ENCODE results near the gene WNT3. TPM values are rescaled to one million over a fixed set of nuclear protein-coding genes. Genes with fewer than 3 reads are reported as not detected.

Gene WNT3
- total RNA-seq, 2 experiments from 2014 or later, result 4.9 to 5.1 TPM

GRCh38 chr17:46805771-46806170 is 12.7 kb downstream of the WNT3 start:
- ChIA-PET CTCF (ENCODE audit: unreplicated experiment) (no interaction called here), POLR2A (interaction anchor here (0.6 kb wide), 2 partner anchors 81 to 201 kb away, joined by 3 to 4 read pairs; no protein-coding TSS in a partner anchor)
- intact Hi-C loops (cut with micrococcal nuclease; ENCODE audit: unreplicated experiment), result no loop called here
- H3K4me2 ChIP-seq (ENCODE audit: low read length), result no peak overlapping the region
- no peak for DNase-seq (ENCODE audit: low spot score)
- BruUV-seq (replicated peaks), result no TSS peak
- TF ChIP-seq CTCF (conservative IDR thresholded peaks at IDR 0.05; ENCODE audit: low read length), result no peak
- TF ChIP-seq EZH2phosphoT487 (IDR thresholded peaks at IDR 0.05; ENCODE audit: borderline replicate concordance, low read depth, low read length), result no peak
- no peak overlapping the region for H3K27ac ChIP-seq (ENCODE audit: low read depth, low read length, poor library complexity, severe bottlenecking)
- H3K4me3 ChIP-seq (ENCODE audit: low read depth, low read length, poor library complexity, severe bottlenecking), result no peak overlapping the region
- no peaks in the 10 kb centered on the region for H3K36me3 ChIP-seq (ENCODE audit: insufficient read depth, low read length)
- no peaks in the 10 kb centered on the region for H3K9me3 ChIP-seq (ENCODE audit: low read length)
- H2AFZ ChIP-seq (ENCODE audit: low read length), result no peak overlapping the region
- no peaks in the 10 kb centered on the region for H4K20me1 ChIP-seq (ENCODE audit: insufficient read depth, low read length)
- H3K79me2 ChIP-seq (ENCODE audit: insufficient read depth, low read depth, low read length), result no peaks in the 10 kb centered on the region
- no peaks in the 10 kb centered on the region for H3K9me2 ChIP-seq (ENCODE audit: insufficient read depth, low read length)
- H3K4me1 ChIP-seq (ENCODE audit: insufficient read depth, low read length, poor library complexity, severe bottlenecking), result no peaks in the 10 kb centered on the region

GRCh38 chr17:46803544-46803943 is 14.9 kb downstream of the WNT3 start:
- TF ChIP-seq CTCF (conservative IDR thresholded peaks at IDR 0.05; ENCODE audit: low read length) (no peak), EZH2phosphoT487 (IDR thresholded peaks at IDR 0.05; ENCODE audit: borderline replicate concordance, low read depth, low read length) (no peak)
- Histone ChIP-seq H3K4me3 (ENCODE audit: low read depth, low read length, poor library complexity, severe bottlenecking) (no peak overlapping the region), H2AFZ (ENCODE audit: low read length) (no peak overlapping the region), H3K4me2 (ENCODE audit: low read length) (no peak overlapping the region), H4K20me1 (ENCODE audit: insufficient read depth, low read length) (no peaks in the 10 kb centered on the region), H3K27ac (ENCODE audit: low read depth, low read length, poor library complexity, severe bottlenecking) (no peak overlapping the region), H3K79me2 (ENCODE audit: insufficient read depth, low read depth, low read length) (no peaks in the 10 kb centered on the region), H3K36me3 (ENCODE audit: insufficient read depth, low read length) (no peaks in the 10 kb centered on the region), H3K4me1 (ENCODE audit: insufficient read depth, low read length, poor library complexity, severe bottlenecking) (no peaks in the 10 kb centered on the region), H3K9me3 (ENCODE audit: low read length) (no peaks in the 10 kb centered on the region), H3K9me2 (ENCODE audit: insufficient read depth, low read length) (no peaks in the 10 kb centered on the region)
- DNase-seq (ENCODE audit: low spot score), result no peak
- intact Hi-C loops (cut with micrococcal nuclease; ENCODE audit: unreplicated experiment), result no loop called here
- POLR2A ChIA-PET, result no interaction called here
- BruUV-seq (replicated peaks), result no TSS peak
- CTCF ChIA-PET (ENCODE audit: unreplicated experiment), result no interaction called here

GRCh38 chr17:46802800-46803199 is 15.7 kb downstream of the WNT3 start:
- CTCF ChIA-PET (ENCODE audit: unreplicated experiment), result interaction anchor here (0.6 kb wide), 1 partner anchor 19 kb away, joined by 4 read pairs; no protein-coding TSS in a partner anchor
- Histone ChIP-seq H3K9me2 (ENCODE audit: insufficient read depth, low read length) (no peaks in the 10 kb centered on the region), H3K4me2 (ENCODE audit: low read length) (no peak overlapping the region), H3K36me3 (ENCODE audit: insufficient read depth, low read length) (no peaks in the 10 kb centered on the region), H3K79me2 (ENCODE audit: insufficient read depth, low read depth, low read length) (no peaks in the 10 kb centered on the region), H3K4me3 (ENCODE audit: low read depth, low read length, poor library complexity, severe bottlenecking) (no peak overlapping the region), H3K4me1 (ENCODE audit: insufficient read depth, low read length, poor library complexity, severe bottlenecking) (no peaks in the 10 kb centered on the region), H3K27ac (ENCODE audit: low read depth, low read length, poor library complexity, severe bottlenecking) (no peak overlapping the region), H2AFZ (ENCODE audit: low read length) (no peak overlapping the region), H4K20me1 (ENCODE audit: insufficient read depth, low read length) (no peaks in the 10 kb centered on the region), H3K9me3 (ENCODE audit: low read length) (no peaks in the 10 kb centered on the region)
- intact Hi-C loops (cut with micrococcal nuclease; ENCODE audit: unreplicated experiment), result no loop called here
- TF ChIP-seq EZH2phosphoT487 (IDR thresholded peaks at IDR 0.05; ENCODE audit: borderline replicate concordance, low read depth, low read length) (no peak), CTCF (conservative IDR thresholded peaks at IDR 0.05; ENCODE audit: low read length) (no peak)
- no peak for DNase-seq (ENCODE audit: low spot score)
- no TSS peak for BruUV-seq (replicated peaks)
- POLR2A ChIA-PET, result no interaction called here
